GM12878 (cell line): ENCODE measurements around the gene PHACTR1. TPM values are rescaled to one million over a fixed set of nuclear protein-coding genes. Genes with fewer than 3 reads are reported as not detected.

Source experiments
- BACH1 ChIP-seq: fragments of 450-650 bp; IDR thresholded peaks from 2 replicates; pipeline ENCODE4 v1.6.1; 2017; ENCODE audit warnings: mild to moderate bottlenecking, borderline replicate concordance
- CREB1 ChIP-seq: IDR thresholded peaks from 2 replicates; pipeline ENCODE4 v1.6.1; 2012; ENCODE audit warnings: low read depth, mild to moderate bottlenecking, inconsistent platforms
- CTCF ChIP-seq, 3 experiments: IDR thresholded peaks in 2 of 3; conservative IDR thresholded peaks in 1 of 3; 2 replicates each; pipeline ENCODE4 v1.5.1; 2011; ENCODE audit warnings: low read depth in 3 of 3, low read length in 3 of 3, mild to moderate bottlenecking in 3 of 3, control low read depth in 2 of 3, moderate library complexity in 2 of 3, inconsistent platforms in 1 of 3, mixed read lengths in 1 of 3; ENCODE audit not compliant: control insufficient read depth in 2 of 3, insufficient read depth in 1 of 3; ENCODE audit errors: extremely low read depth in 1 of 3
- DPF2 ChIP-seq: fragments of 450-650 bp; IDR thresholded peaks from 2 replicates; pipeline ENCODE4 v1.6.1; 2017; ENCODE audit warnings: mild to moderate bottlenecking
- E4F1 ChIP-seq: fragments of 450-650 bp; IDR thresholded peaks from 2 replicates; pipeline ENCODE4 v1.6.1; 2018; ENCODE audit warnings: borderline replicate concordance, mild to moderate bottlenecking; ENCODE audit not compliant: partially characterized antibody
- HCFC1 ChIP-seq: fragments of 150-350 bp; IDR thresholded peaks from 2 replicates; pipeline ENCODE4 v1.6.1; 2014; ENCODE audit warnings: low read length
- HDAC6 ChIP-seq: fragments of 200-600 bp; sonication (generic); IDR thresholded peaks from one replicate; pipeline ENCODE4 v1.8.0; 2017; ENCODE audit warnings: antibody characterized with exemption; ENCODE audit not compliant: unreplicated experiment
- IKZF1 ChIP-seq: fragments of 450-650 bp; conservative IDR thresholded peaks from 2 replicates; pipeline ENCODE4 v1.6.1; 2017; ENCODE audit warnings: antibody characterized with exemption, mild to moderate bottlenecking
- JUND ChIP-seq: IDR thresholded peaks from 2 replicates; pipeline ENCODE4 v1.6.1; 2012; ENCODE audit warnings: low read depth, mild to moderate bottlenecking, low read length, improper control_type of control experiment, moderate library complexity
- LARP7 ChIP-seq: fragments of 450-650 bp; IDR thresholded peaks from 2 replicates; pipeline ENCODE4 v1.6.1; 2017; ENCODE audit warnings: mild to moderate bottlenecking
- MTA2 ChIP-seq: fragments of 450-650 bp; IDR thresholded peaks from 2 replicates; pipeline ENCODE4 v1.6.1; 2016; ENCODE audit warnings: low read depth, mild to moderate bottlenecking, moderate library complexity
- NR2F1 ChIP-seq: fragments of 450-650 bp; conservative IDR thresholded peaks from 2 replicates; pipeline ENCODE4 v1.6.1; 2017; ENCODE audit warnings: mild to moderate bottlenecking
- PBX3 ChIP-seq: IDR thresholded peaks from 2 replicates; pipeline ENCODE4 v1.6.1; 2011; ENCODE audit warnings: mild to moderate bottlenecking, low read depth, low read length, moderate library complexity; ENCODE audit not compliant: insufficient replicate concordance
- PML ChIP-seq: IDR thresholded peaks from 2 replicates; pipeline ENCODE4 v1.6.1; 2012; ENCODE audit warnings: low read length, inconsistent platforms
- POLR2A ChIP-seq: IDR thresholded peaks from 2 replicates; pipeline ENCODE4 v1.6.1; 2011; ENCODE audit warnings: low read depth, mild to moderate bottlenecking, low read length
- POLR2AphosphoS5 ChIP-seq: IDR thresholded peaks from 2 replicates; pipeline ENCODE4 v1.6.1; 2011; ENCODE audit warnings: mild to moderate bottlenecking, low read length, inconsistent platforms
- RELA ChIP-seq: fragments of 450-650 bp; IDR thresholded peaks from 2 replicates; pipeline ENCODE4 v1.8.0; 2014; ENCODE audit warnings: borderline replicate concordance; ENCODE audit not compliant: partially characterized antibody
- SMARCA5 ChIP-seq: fragments of 450-650 bp; IDR thresholded peaks from 2 replicates; pipeline ENCODE4 v1.6.1; 2017; ENCODE audit warnings: mild to moderate bottlenecking
- SMC3 ChIP-seq: IDR thresholded peaks from 2 replicates; pipeline ENCODE4 v1.6.1; 2011; ENCODE audit warnings: low read length, improper control_type of control experiment, borderline replicate concordance
- SREBF2 ChIP-seq: IDR thresholded peaks from 2 replicates; pipeline ENCODE4 v1.6.1; 2012; ENCODE audit warnings: mild to moderate bottlenecking, low read length
- YY1 ChIP-seq: IDR thresholded peaks from 2 replicates; pipeline ENCODE4 v1.6.1; 2011; ENCODE audit warnings: low read depth, mild to moderate bottlenecking, low read length
- ZBED1 ChIP-seq: IDR thresholded peaks from 2 replicates; pipeline ENCODE4 v1.6.1; 2016; ENCODE audit warnings: borderline replicate concordance
- ZSCAN29 ChIP-seq: fragments of 450-650 bp; IDR thresholded peaks from 2 replicates; pipeline ENCODE4 v1.6.1; 2017; ENCODE audit warnings: mild to moderate bottlenecking, moderate library complexity
- polyA plus RNA-seq, 11 experiments: library from polyadenylated mRNA; depleted of rRNA in 4 of 11; unstranded in 6 of 11; stranded (reverse) in 5 of 11; fragments of >200 nt; fragmentation: Nextera tagmentation in 4 of 11; fragmentation: Illumina TruSeq in 1 of 11; extraction: Ambion mirVana in 4 of 11; extraction: Trizol in 1 of 11; gene quantifications; 1 replicate in 1 of 11; 2 replicates in 10 of 11; pipeline versions ENCODE4 v1.2.1 to v1.2.3, GENCODE V29; 2011 to 2016; ENCODE audit warnings: inconsistent platforms in 2 of 11, missing spikeins in 2 of 11, low read depth in 1 of 11
- total RNA-seq, 4 experiments: library from RNA; depleted of rRNA in 3 of 4; stranded (reverse); fragments of >200 nt in 3 of 4; fragmentation: Illumina TruSeq in 1 of 4; extraction: Trizol in 1 of 4; gene quantifications; 2 replicates each; pipeline versions ENCODE4 v1.2.1 to v1.2.3, GENCODE V29; 2013 to 2021
- TF ChIP-seq, protein P1 (sequence below): IDR thresholded peaks from 2 replicates; pipeline ENCODE4 v1.6.1; 2011; ENCODE audit warnings: borderline replicate concordance, low read depth, mild to moderate bottlenecking, moderate library complexity, mixed read lengths, low read length; ENCODE audit not compliant: insufficient read depth; ENCODE audit errors: extremely low read length

Gene PHACTR1
- total and polyA plus RNA-seq, 10 of the 15 experiments (the other 5 are each of a cell fraction or from before 2014, with no cell fraction given) = 34.2 to 94.6 (median 62.3) TPM

GRCh38 chr6:13304580-13305260, 588.2 kb downstream of the PHACTR1 start (continued):
- TF ChIP-seq PBX3 (no peak), SMC3 (no peak; the same call in 1 of the 2 replicates), DPF2 (peak; percentile 31; the same call in 1 of the 2 replicates), CTCF (IDR thresholded peaks at IDR 0.05 in 2 of 3, conservative IDR thresholded peaks at IDR 0.05 in 1 of 3; ENCODE audit: control insufficient read depth in 2 of 3, extremely low read depth in 1 of 3, insufficient read depth in 1 of 3, low read depth in 3 of 3, low read length in 3 of 3) (no peak), ZBED1 (no peak; the same call in 1 of the 2 replicates), IKZF1 (peak; percentile 47), MTA2 (peak; percentile 94), YY1 (no peak), JUND (no peak), ZSCAN29 (no peak), POLR2AphosphoS5 (no peak), PML (no peak), CREB1 (no peak), RELA (no peak), LARP7 (no peak), BACH1 (no peak; the same call in 1 of the 2 replicates), E4F1 (no peak), HDAC6 (no peak), SREBF2 (no peak), SMARCA5 (no peak; the same call in 1 of the 2 replicates), HCFC1 (no peak), POLR2A (no peak), NR2F1 (no peak; the same call in 1 of the 2 replicates)
- TF ChIP-seq, protein P1, sequence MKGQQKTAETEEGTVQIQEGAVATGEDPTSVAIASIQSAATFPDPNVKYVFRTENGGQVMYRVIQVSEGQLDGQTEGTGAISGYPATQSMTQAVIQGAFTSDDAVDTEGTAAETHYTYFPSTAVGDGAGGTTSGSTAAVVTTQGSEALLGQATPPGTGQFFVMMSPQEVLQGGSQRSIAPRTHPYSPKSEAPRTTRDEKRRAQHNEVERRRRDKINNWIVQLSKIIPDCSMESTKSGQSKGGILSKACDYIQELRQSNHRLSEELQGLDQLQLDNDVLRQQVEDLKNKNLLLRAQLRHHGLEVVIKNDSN = no peak
